BJ (cell line): ENCODE results near the gene CDIPT. TPM values are rescaled to one million over a fixed set of nuclear protein-coding genes. Genes with fewer than 3 reads are reported as not detected.

Experiments
- CTCF ChIA-PET: fragments of 350-600 bp; formaldehyde crosslinking; extraction: SDS; loops from one replicate; lab custom pipeline; 2021; ENCODE audit warnings: antibody characterized with exemption, inconsistent platforms; lab: Yijun Ruan, JAX
- POLR2A ChIA-PET: fragments of 300-600 bp; sonication (Branson Sonifier 250); formaldehyde crosslinking; extraction: SDS; loops from one replicate; lab custom pipeline; 2021; ENCODE audit warnings: antibody characterized with exemption; lab: Charles Lee
- DNase-seq: peaks from one replicate; pipeline ENCODE4 v3.0.0-alpha.2; 2011; ENCODE audit warnings: low read depth
- H3K27me3 ChIP-seq: 2 replicates; pipeline ENCODE4 v1.6.0; 2011; ENCODE audit warnings: low read length; ENCODE audit not compliant: control insufficient read depth, insufficient read depth
- H3K36me3 ChIP-seq: 2 replicates; pipeline ENCODE4 v1.5.1; 2011; ENCODE audit warnings: low read length; ENCODE audit not compliant: control insufficient read depth, insufficient read depth
- H3K4me3 ChIP-seq: 2 replicates; pipeline ENCODE4 v1.5.1; 2011; ENCODE audit warnings: low read depth, mild to moderate bottlenecking, control low read depth, low read length
- polyA plus RNA-seq: library from polyadenylated mRNA; depleted of rRNA; stranded (reverse); fragments of >200 nt; gene quantifications from 2 replicates; pipeline ENCODE4 v1.2.3, GENCODE V29; 2011
- TF ChIP-seq, protein P1 (sequence below): IDR thresholded peaks from 2 replicates; pipeline ENCODE4 v1.5.1; 2011; ENCODE audit warnings: low read depth, mild to moderate bottlenecking, control low read depth, inconsistent platforms, low read length, moderate library complexity; ENCODE audit not compliant: insufficient read depth

Gene CDIPT
- polyA plus RNA-seq, 1 experiment, result 225 TPM

DNA sequence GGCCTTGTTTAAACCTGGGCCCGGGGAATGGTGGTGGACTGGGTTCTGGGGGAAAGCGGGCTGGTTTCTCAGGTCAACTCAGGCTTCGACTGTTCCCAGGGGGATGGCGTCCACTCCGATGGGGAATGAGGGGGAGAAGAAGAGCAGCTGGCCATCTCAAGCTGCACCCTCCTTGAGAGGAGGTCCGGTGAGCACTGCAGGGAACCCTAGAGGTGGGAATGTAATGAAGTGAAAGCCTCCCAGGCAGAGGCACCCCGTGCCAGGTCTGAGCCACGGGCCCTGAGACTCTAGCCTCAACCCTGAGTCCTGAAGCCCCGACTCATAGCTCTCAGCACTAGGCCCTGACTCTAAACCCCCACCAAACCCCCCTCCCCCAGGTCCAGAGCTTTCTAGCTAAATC lies 1.2 kb upstream of the CDIPT start:
- no peak for DNase-seq
- H3K36me3 ChIP-seq, result peaks cover 13% of the 10 kb centered on the region
- POLR2A ChIA-PET, result no interaction called here
- no peak overlapping the region for H3K4me3 ChIP-seq
- CTCF ChIA-PET, result interaction anchor here (1.2 to 2.2 kb wide), 2 partner anchors 12 to 16 kb away, joined by 6 to 10 read pairs; no protein-coding TSS in a partner anchor
- TF ChIP-seq, protein P1, sequence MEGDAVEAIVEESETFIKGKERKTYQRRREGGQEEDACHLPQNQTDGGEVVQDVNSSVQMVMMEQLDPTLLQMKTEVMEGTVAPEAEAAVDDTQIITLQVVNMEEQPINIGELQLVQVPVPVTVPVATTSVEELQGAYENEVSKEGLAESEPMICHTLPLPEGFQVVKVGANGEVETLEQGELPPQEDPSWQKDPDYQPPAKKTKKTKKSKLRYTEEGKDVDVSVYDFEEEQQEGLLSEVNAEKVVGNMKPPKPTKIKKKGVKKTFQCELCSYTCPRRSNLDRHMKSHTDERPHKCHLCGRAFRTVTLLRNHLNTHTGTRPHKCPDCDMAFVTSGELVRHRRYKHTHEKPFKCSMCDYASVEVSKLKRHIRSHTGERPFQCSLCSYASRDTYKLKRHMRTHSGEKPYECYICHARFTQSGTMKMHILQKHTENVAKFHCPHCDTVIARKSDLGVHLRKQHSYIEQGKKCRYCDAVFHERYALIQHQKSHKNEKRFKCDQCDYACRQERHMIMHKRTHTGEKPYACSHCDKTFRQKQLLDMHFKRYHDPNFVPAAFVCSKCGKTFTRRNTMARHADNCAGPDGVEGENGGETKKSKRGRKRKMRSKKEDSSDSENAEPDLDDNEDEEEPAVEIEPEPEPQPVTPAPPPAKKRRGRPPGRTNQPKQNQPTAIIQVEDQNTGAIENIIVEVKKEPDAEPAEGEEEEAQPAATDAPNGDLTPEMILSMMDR, result no peak
- no peaks in the 10 kb centered on the region for H3K27me3 ChIP-seq

DNA sequence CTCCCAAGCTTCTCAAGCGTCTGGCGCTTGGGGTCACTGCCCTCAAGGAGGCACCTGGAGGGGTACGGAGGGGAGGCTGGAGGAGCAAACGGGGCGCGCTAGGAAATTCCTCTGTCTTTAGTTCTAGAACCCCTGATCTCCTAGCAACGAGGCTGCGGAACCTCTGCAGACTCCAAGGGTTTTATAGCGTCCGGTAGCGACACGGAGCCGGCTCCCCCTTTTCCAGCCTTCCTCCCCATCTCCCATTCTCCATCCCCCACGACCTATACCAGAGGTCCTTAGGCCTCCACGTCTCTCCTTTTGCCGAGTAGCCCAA lies 601 bp upstream of the CDIPT start:
- no peaks in the 10 kb centered on the region for H3K27me3 ChIP-seq
- POLR2A ChIA-PET, result interaction anchor here (0.6 kb wide), 1 partner anchor 201 kb away, joined by 3 read pairs; no protein-coding TSS in a partner anchor
- DNase-seq, result no peak
- CTCF ChIA-PET, result interaction anchor here (1.0 to 2.2 kb wide), 4 partner anchors 13 to 169 kb away, joined by 3 to 10 read pairs (median 6); no protein-coding TSS in a partner anchor
- peaks cover 18% of the 10 kb centered on the region for H3K36me3 ChIP-seq
- peak overlapping the region; percentile 30 for H3K4me3 ChIP-seq
- TF ChIP-seq, protein P1, result no peak

DNA sequence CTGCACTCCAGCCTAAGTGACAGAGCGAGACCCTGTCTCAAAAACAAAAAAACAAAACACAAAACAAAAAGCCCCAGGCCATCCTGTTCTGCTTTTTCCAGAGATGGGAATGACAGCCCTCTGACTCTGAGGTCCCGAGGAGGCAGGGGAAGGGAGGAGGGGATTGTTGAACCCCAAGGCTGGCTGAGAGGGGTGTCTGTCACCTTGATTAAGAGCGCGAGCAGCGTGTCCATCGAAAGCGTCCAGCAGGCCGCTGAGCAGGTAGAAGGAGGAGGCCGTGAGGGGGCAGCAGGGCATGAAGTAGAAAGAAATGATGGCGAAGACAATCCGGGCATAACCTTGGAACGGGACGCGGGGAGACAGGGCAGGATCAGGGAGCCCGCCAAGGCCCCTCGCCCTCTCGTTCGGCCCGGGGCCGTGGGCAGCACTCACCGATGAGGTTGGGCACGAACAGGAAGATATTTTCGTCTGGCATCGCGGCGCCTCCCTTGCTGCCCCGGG lies 593 bp downstream of the CDIPT start:
- POLR2A ChIA-PET, result no interaction called here
- CTCF ChIA-PET, result interaction anchor here (1.4 kb wide), 1 partner anchor 47 kb away, joined by 3 read pairs; the partner anchor contains the start of gene PAGR1
- H3K27me3 ChIP-seq, result no peaks in the 10 kb centered on the region
- TF ChIP-seq, protein P1, result peak; percentile 31
- H3K36me3 ChIP-seq, result peaks cover 20% of the 10 kb centered on the region
- peak overlapping the region; percentile 87 for H3K4me3 ChIP-seq
- no peak for DNase-seq

DNA sequence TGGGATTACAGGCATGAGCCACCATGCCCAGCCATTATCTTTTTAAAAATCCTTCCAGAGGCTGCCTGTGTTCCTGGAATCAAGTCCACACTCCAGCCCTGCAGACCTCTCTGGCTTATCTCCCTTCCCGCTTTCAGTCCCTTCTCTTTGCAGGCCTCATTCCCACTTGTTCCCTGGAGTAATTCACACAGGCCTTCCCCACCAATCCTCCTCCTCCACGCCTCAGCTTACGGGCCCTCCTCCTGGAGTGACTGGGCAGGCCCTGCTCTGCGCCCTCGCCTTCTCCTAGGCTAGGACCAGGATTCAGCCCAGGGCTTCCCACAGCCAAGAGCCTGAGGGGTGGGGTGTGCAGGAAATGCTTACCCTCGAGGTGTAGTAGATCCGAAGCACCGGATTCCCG lies 2.8 kb downstream of the CDIPT start:
- TF ChIP-seq, protein P1, result no peak
- CTCF ChIA-PET, result interaction anchor here (0.7 kb wide), 1 partner anchor 12 kb away, joined by 3 read pairs; no protein-coding TSS in a partner anchor
- no peak overlapping the region for H3K4me3 ChIP-seq
- no peak for DNase-seq
- H3K36me3 ChIP-seq, result peaks cover 20% of the 10 kb centered on the region
- POLR2A ChIA-PET, result no interaction called here
- no peaks in the 10 kb centered on the region for H3K27me3 ChIP-seq

DNA sequence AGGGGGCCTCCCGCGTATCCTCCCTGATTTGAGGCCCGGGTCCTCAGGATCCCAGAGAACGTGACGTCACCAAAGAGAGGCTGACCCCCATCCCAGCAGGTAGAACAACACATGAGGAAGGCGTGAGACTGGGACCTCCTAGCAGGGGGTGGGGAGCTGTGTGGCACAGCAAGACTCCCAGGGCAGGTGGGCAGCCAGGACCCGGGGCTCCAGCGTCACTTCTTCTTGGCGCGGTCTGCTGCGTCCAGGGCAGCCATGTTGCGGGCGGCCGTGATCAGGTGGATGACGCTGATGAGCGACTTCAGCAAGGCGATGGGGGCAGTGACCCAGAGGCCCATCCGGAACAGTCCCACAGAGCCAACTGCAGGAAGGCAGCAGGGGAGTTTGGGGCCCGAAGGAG lies 4.1 kb downstream of the CDIPT start:
- Histone ChIP-seq H3K4me3 (no peak overlapping the region), H3K36me3 (peaks cover 20% of the 10 kb centered on the region), H3K27me3 (no peaks in the 10 kb centered on the region)
- TF ChIP-seq, protein P1, result no peak
- ChIA-PET POLR2A (no interaction called here), CTCF (no interaction called here)
- DNase-seq, result no peak
